Omental fat pad (tissue), 4 donors: ENCODE data around the gene PTPRD. TPM values are rescaled to one million over a fixed set of nuclear protein-coding genes. Genes with fewer than 3 reads are reported as not detected.

Experiments
- ATAC-seq: fragments of 150-250 bp; one replicate; pipeline ENCODE4 v1.9.1; 2016; ENCODE audit warnings: mild to moderate bottlenecking, moderate library complexity; ENCODE audit not compliant: low FRiP score
- DNase-seq: peaks from one replicate; pipeline ENCODE4 v3.0.0-alpha.2; 2019; ENCODE audit warnings: low spot score
- total RNA-seq, 4 donors: library from RNA; depleted of rRNA; stranded (reverse); fragments of >200 nt; gene quantifications; one replicate each; pipeline ENCODE4 v1.1.0, GENCODE V29; 2016
- TF ChIP-seq, protein P1 (sequence below), 3 donors: fragments of 450-650 bp; IDR thresholded peaks; one replicate each; pipeline ENCODE4 v1.5.1; 2016 to 2017; ENCODE audit warnings: antibody characterized with exemption in 3 of 3, mild to moderate bottlenecking in 3 of 3, moderate library complexity in 2 of 3

PTPRD gene
- total RNA-seq, 4 donors from 2014 or later: 3.5 to 34.2 (median 11.2) TPM

DNA sequence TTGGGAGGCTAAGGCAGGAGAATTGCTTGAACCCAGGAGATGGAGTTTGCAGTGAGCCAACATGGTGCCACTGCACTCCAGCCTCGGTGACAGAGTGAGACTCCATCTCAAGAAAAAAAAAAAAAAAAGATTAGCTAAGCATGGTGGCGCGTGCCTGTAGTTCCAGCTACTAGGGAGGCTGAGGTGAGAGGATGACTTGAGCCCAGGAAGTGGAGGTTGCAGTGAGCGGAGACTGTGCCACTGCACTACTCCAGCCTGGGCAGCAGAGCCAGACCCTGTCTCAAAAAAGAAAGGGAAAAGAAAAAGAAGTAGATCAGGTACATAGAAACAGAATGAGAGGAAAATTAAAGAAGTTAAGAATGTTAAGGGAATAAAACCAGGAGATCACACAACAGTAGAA, 1886.1 kb downstream of the PTPRD start:
- ATAC-seq (no peak), DNase-seq (no peak)
- TF ChIP-seq, protein P1, sequence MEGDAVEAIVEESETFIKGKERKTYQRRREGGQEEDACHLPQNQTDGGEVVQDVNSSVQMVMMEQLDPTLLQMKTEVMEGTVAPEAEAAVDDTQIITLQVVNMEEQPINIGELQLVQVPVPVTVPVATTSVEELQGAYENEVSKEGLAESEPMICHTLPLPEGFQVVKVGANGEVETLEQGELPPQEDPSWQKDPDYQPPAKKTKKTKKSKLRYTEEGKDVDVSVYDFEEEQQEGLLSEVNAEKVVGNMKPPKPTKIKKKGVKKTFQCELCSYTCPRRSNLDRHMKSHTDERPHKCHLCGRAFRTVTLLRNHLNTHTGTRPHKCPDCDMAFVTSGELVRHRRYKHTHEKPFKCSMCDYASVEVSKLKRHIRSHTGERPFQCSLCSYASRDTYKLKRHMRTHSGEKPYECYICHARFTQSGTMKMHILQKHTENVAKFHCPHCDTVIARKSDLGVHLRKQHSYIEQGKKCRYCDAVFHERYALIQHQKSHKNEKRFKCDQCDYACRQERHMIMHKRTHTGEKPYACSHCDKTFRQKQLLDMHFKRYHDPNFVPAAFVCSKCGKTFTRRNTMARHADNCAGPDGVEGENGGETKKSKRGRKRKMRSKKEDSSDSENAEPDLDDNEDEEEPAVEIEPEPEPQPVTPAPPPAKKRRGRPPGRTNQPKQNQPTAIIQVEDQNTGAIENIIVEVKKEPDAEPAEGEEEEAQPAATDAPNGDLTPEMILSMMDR (IDR thresholded peaks at IDR 0.05): no peak

DNA sequence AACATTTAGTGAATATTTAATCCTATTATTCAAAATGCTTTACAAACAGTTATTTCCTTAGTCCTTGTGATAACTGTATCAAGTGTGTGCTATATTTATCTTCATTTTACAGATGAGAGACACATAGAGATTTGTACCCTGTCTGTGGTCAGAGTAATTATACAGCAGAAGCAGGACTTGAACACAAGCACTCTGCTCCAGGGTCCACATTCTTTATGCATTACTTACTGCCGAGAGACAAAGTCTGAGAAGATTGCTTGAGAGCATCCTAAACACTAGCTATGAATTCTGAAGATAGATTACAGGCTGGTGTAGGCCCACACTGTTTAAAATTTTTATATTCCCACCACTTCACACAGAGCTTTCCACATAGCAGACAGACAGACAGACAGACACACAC, 1887.2 kb downstream of the PTPRD start:
- TF ChIP-seq, protein P1 (IDR thresholded peaks at IDR 0.05): no peak
- no peak for ATAC-seq

DNA sequence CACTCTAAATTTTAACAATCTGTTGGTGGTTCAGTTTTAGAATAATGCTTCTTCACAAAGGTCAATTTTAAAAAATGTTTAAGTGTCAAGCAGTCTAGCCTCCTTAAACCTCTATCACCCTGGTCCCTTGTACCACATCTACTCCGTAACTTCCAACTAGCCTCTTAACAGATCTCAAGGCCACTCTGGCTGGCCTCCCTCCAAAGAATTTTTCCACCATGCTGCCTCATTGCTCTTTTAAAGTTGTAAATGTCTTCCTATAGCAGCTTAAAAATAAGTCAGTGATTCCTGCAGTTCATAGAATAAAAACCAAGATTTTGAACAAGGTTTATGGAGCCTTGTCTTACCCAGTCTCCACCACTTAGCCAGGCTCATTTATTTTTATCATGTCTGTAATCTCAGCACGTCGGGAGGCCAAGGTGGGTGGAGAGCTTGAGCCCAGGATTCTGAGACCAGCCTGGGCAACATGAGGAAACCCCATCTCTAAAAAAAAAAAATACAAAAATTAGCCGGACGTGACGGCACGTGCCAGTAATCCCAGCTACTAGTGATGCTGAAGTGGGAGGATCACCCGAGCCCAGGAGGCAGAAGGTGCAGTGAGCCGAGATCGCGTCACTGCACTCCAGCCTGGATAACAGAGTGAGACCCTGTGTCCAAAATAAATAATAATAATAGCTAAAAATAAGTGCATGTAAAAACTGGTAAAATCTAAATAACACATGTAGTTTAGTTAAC, 1888.4 kb downstream of the PTPRD start:
- no peak for DNase-seq
- TF ChIP-seq, protein P1 (IDR thresholded peaks at IDR 0.05): no peak
- ATAC-seq: no peak

More for the DNA sequence above, 1887.2 kb downstream of the PTPRD start:
- DNase-seq: no peak

DNA sequence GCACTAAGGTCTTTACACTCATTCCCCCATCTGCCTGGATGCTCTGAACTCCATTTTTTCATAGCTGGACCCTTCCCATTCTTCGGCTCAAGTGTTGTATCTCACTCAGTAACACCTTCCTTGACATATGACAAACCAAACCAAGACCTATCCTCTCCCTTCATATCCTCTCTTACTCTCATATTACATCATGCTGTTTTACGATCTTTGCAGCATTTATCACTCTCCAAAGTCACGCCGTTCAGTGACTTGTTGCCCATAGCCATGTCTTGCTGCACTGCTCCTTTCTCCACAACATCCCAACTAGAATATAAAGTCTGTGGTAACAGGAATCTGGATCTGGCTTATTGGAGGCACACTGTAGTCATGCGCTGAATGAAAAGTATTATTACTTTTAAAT, 1889.6 kb downstream of the PTPRD start:
- TF ChIP-seq, protein P1 (IDR thresholded peaks at IDR 0.05): no peak
- ATAC-seq: no peak
- DNase-seq: no peak

DNA sequence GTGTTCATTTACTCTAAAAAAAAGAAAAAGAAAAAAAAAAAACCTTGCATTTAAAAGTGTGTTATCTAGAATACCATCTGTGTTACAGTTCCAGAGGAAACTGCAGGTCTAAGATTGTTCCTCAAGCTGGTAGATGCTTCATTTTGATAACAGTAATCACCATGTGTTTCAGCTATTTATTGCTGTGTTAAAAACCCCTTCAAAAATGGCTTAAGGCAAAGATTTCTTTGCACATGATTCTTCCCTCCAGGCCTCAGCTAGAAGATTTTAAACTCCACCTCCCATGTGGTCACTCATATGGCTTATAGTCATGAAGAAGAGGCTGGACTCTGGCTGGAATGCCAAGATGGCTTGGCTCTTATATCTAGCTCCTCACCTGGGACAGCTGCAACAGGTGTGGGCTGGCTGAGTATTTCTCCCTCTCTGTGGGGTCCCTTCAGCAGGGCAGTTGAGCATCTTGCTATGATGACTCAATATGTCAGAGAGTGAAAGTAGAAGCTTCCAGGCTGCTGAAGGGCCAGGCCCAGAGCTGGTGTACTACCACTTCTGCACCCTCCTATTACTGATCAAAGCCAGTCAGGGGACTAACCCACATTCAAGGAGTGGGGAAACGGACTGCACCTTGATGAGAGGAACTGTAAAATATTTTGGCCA, 1892.8 kb downstream of the PTPRD start:
- TF ChIP-seq, protein P1 (IDR thresholded peaks at IDR 0.05): no peak
- ATAC-seq (no peak), DNase-seq (no peak)

DNA sequence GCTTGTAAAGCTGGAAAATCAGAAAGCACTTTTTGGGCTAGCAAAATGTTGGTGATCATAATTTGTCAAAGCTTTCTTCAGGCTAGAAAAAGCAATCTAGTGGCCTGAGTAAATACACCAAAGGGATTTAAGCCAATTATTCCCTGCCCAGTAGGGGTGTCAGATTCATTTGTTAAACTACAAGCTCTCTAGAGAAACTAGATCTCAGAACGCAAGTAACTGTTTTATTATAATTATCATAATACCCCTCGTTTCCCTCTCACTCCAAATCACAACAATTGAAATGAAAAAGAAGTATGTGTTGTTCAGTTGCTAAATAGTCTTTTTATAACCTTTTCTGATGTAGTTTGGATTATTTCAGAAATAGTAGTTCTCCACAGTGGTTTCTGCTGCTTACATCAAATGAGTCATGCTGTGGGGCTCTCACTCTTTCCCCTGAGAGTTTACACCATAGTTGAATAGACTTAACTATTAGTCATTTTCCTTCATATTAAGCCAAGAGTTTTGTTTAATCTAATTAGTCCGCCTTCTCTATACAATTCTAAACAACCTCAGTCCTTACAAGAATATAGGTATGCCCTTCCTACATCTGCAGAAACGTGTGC, 1894.6 kb downstream of the PTPRD start:
- ATAC-seq (peak; percentile 57), DNase-seq (no peak)
- TF ChIP-seq, protein P1 (IDR thresholded peaks at IDR 0.05): no peak
